ENCODE measurements around the gene TTC1.
"Not testable (repeated sequence)": the region's sequence is repeated elsewhere in the genome, so short reads cannot be mapped to it uniquely, and the experiment has no call there.

Gene TTC1

DNA sequence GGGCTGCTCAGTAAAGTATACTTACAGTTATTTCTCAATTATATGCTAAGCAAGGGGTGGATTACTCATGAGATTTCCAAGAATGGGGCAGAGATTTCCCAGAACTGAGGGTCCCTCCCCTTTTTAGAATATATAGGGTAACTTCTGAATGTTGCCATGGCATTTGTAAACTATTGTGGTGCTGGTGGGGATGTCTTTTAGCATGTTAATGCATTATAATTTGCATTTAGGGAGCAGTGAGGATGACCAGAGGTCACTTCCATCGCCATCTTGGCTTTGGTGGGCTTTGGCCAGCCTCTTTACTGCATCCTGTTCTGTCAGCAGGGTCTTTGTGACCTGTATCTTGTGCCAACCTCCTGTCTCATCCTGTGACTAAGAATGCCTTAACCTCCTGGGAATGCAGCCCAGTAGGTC, 35.5 kb downstream of the TTC1 start:
- no peak for DNase-seq

DNA sequence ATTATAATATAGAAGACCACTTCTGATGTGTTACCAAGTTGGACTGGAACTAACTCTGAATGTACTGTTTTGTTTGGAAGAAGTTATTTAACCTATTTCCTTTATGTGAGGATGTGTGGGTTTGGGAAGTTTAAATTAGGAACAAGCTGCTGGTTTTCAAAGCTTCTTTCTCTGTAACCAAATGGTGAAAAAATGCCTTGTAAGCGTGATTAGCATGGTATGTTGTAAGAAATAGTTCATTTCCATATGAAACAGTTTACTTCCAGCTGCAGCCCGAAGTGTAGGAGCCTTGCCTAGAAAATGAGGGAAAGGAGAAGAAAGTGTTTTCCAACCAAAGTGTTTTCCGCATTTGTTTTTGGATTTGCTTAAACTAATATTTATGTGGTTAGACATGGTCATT, 36.0 kb downstream of the TTC1 start:
- no peak for DNase-seq

DNA sequence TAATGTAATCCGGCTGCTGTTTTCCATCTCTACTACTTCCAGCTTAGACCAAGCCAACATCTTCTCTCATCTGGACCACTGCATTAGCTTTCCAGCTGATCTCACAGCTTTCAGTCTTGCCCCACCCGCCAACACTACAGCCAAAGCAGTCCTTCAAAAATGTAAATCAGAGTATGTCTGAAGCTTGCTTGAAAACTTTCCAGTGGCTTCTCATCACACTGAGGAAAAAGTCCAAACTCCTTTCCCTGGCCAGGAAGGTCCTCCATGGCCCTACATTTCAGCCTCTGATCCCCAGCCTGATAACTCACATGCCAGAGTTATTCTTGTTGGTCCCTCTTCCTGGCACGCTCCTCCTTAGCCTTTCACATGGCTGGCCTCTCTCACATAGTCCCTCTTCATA, 38.5 kb downstream of the TTC1 start:
- no peak for DNase-seq

DNA sequence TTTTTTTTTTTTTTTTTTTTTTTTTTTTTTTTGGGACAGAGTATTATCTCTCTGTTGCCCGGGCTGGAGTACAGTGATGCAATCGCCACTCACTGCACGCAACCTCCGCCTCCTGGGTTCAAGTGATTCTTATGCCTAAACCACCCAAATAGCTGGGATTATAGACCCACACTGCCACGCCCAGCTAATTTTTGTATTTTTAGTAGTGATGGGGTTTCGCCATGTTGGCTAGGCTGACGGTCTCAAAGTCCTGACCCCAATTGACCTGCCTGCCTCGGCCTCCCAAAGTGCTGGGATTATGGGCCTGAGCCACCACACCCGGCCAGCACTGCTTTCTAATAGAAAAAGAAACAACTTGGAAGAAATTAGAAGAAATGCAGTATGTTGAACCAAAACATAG, 39.2 kb downstream of the TTC1 start:
- DNase-seq: no peak

DNA sequence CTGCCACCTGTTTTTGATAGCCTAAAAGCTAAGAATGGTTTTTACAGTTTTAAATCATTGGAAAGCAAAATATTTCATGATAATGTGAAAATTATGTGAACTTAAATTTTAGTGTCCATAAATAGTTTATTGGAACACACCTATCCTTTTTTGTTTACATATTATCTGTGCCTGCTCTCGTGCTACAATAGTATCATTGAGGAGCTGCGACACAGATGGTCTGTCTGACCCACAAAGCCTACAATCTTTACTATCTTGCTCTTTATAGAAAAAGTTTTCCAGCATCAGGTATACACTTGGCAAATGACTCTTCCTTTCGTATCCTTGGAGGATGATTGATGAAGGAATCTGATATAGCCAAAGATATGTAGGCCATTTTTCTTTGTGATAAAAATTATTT, 40.2 kb downstream of the TTC1 start:
- DNase-seq: no peak

DNA sequence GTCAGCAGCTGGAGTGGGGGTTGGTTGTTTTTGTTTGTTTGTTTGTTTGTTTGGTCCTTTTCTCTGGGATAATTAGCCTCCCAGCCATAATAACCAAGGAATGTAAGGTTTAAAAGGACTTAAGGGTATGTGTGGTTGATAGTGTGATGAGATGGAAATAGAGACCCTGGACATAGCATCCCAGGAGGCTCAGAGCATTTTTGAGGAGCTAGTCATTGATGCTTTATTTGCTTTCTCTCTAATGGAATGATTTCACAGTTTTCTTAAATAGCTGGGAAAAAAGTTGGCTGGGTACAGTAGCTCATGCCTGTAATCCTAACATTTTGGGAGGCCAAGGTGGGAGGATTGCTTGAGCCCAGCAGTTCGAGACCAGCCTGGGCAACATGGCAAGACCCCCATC, 45.1 kb downstream of the TTC1 start:
- DNase-seq: no peak

DNA sequence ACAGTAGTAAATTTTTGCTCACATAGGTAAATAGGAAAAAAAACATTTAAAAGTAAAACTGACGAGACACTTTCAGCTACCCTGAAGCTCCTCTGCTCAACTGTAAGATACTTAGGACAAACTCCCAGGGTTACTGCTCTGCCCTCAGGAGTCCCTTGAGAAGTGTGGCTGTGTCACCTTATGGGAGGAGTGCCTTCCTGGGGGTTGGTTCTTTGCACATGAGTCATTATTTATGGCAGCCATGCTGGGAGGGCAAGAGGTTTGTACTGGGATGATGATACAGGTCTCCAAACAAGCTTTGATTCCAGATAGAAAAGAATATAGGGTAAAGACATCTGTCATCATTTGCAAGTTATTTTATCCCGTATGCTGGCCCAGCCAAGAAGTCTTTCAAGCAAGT, 45.9 kb downstream of the TTC1 start:
- DNase-seq: no peak

DNA sequence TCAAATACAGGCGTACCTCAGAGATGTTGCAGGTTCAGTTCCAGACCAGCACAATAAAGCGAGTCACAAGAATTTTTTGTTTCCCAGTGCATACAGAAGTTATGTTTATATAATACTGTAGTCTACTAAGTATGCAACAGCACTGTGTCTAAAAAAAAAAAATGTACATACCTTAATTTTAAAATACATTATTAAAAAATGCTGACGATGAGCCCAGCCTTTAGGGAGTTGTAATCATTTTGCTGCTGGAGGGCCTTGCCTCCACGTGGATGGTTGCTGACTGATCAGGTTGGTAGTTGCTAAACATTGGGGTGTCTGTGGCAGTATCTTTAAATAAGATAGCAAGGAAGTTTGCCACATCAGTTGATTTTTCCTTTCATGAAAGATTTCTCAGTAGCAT, 48.3 kb downstream of the TTC1 start:
- no peak for DNase-seq

DNA sequence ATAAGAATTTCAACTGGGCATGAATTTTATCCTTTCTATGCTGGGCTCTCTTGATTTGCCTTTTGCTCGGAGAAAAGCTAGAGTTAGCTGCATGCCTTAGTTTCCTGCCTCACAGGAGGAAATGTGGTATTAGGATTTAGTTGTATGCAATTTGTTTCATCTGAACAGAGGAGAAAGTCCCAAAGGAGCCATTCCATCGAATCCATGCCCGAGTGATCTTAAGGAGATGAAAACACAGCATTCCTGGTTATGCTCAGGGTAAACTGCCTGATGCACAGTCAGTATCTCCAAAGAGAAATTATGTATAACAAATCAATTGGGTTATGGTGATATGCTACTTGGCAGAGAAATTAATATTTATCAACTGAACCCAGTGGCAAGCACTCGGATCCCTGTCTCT, 51.1 kb downstream of the TTC1 start:
- no peak for DNase-seq

DNA sequence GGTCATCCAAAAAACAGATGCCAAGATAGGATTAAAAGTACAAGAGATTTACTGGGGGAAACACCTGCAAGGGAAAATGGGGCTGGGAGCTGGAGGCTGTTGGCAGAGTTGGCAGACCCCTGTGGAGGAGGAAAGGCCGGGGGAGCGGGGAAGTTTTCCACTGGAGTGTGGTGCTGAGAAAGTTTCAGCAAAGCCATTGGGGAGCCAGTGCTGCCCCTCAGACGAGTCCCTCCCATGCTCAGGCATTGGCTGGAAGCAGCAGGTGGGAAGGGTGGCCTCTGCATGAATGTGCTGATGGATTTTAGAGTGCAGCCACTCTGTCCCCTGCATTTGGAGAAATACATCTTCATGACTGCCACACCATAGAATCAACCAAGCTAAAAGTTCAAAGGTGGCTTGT, 52.8 kb downstream of the TTC1 start:
- no peak for DNase-seq

DNA sequence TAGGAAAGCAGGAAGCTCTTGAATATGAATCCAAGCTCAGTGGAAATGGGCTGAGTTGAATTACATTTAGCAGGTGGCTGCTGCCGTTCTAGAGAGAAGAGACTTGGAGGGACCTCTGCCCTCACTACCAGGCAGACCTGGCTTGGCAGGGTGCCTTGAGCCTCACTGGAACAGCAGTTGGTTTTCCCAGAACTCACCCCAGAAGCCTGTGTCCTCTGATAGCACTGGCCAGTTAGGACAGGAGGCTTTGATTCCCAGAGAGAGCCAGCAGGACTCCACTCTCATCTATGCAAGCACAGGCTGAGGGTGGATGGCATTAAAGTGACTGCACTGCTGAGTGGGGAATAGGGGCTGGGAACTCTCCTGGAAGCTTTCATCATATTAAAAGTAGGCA, 55.5 kb downstream of the TTC1 start:
- no peak for DNase-seq

DNA sequence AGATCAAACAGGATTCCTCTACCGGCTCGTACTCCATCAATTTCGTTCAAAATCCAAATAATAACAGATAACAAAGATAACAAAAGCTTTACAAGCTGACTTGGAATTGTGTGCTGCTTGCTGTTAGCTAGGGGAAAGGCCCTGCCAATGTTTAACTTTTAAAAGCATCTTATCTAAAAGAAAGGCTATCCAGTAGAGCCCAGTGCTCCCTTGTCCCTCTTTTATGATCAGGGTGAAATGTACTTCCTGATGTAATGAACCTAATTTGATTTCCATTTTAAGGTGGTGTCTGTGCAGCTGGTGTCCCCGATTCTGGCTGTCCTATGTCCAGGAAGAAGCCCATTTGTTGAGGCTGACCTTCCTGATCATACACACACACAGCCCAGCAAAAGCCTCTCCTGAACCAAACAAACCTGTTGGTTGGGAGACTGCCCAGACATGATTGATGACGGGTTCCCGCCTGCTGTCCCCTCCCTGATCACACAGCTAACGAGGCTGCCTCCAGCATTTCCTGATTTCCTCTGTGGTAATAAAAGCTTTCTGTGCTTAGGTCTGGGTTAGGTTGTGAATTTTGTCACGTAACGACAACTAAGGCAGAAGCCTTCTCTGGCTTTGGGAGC, 56.2 kb downstream of the TTC1 start:
- DNase-seq: no peak

DNA sequence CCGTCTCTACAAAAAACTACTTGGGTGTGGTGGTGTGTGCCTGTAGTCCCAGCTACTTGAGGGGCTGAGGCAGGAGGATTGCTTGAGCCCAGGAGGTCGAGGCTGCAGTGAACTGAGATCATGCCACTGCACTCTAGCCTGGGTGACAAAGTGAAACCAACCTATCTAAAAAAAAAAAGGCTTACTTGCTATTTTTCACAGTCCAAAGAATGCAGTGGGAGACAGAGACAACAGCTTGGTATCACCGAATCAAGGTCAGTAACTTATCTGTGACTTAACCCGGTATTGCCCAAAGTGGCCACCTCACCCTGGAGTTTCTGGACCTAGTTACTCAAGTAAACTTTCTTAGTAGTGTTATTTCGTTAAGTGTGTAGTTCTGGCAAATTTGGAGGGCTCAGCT, 60.2 kb downstream of the TTC1 start:
- not testable (repeated sequence) for DNase-seq

DNA sequence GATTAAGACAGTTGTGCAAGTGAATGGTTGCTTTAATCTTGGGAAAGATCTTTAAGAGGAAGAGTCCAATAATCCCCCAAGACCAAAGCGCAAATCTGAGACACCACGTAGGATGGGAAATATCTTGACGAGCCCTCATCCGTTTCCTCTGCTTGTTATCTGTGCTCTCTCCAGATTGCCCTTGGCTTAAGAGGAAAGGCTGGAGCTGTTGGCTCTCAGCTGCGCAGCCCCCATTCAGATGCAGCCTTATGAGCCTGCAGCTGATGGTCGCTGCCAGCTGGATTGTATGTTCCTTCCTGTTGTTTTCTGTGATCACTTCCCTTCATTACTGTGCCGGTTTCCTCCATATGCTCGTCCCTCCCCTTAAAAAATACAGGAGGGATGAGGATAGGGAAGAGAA, 62.6 kb downstream of the TTC1 start:
- DNase-seq: no peak

DNA sequence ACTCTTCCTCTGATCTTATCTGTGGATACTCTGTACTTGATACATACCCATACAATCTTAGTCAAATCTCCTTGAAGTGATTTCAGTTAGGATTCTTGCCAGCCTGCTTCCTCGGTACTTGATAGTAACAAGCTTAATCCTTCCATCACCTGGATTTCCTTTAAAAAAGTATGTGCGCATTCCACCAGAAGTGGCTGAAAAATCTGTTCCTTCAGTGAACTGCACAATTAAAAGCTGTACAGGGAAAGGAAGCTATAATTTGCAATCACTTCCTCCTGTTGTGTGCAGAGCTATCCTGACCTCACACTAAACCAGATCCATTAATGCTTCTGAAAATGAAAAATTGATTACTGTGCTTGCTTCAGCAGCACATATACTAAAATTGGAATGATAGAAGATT, 63.0 kb downstream of the TTC1 start:
- no peak for DNase-seq

DNA sequence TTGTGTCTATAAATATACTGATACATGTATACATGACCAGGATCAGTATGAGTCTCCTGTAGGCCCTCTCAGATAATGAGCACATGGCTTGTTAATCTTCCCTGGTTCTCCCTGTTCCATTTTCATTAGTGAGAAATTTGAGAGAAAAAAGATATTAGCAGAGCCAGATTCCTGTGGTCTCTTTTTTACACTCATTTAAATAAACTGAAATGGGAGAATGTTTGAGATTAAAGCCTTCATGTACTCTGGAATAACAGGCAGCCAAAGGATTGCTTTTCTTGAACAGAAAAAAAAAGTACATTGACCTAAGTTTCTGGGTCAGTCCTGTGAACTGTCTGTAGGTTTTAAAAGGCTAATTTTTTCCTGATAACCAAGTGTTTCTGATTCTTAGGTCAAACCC, 66.1 kb downstream of the TTC1 start:
- DNase-seq: no peak

DNA sequence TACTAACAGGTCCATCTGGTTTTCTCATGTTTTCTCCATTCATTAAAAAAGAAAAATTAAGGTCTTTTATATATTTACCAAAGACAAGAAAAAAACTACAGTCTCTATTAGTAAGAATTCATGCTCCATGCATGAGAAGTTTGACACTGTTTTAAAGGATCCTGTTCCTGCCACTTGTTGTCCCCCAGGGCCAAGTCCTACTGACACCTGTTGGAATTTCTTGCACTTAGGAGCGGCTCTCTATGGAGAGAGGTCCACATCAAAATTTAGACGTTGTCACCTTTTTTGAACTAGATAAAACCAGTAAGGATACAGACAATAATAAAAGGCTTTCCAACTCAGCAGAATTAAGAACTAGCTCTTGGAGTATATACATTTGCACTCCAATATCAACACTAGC, 68.1 kb downstream of the TTC1 start:
- DNase-seq: no peak

DNA sequence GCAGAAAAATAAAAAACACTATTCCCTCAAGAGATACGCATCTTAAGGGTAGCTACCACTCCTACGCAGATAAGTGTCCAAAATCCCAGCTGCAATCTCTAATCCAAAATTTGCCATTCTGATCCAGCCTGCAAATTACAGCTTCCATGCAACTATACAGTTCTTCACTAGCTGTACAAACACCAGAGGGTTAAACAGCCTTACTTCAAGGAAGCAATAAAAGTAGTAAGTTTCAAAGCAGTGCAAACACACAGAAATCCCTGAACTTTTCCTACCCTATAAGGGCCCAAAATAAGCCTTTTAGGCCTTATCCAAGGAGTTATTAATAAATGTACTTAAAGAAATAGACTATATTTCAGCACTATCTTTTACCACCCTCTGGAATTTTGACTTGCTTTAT, 70.8 kb downstream of the TTC1 start:
- DNase-seq: no peak

DNA sequence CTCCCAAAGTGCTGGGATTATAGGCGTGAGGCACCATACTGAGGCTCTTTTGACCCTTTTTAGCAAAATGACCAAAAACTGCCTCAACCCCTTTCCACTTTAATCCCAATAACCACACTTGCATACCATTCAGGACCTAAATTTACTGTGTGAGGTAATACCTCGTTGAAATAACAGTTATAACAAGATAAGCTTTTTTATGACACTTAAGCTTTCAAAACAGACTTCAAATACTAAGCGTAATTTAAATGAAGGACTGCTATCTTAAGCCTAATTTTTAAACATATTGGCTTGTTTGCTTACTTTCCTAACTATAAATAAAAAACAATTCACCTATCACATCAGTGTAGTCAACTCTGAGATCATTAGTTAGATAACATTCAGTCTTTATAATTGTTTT, 72.6 kb downstream of the TTC1 start:
- DNase-seq: no peak

DNA sequence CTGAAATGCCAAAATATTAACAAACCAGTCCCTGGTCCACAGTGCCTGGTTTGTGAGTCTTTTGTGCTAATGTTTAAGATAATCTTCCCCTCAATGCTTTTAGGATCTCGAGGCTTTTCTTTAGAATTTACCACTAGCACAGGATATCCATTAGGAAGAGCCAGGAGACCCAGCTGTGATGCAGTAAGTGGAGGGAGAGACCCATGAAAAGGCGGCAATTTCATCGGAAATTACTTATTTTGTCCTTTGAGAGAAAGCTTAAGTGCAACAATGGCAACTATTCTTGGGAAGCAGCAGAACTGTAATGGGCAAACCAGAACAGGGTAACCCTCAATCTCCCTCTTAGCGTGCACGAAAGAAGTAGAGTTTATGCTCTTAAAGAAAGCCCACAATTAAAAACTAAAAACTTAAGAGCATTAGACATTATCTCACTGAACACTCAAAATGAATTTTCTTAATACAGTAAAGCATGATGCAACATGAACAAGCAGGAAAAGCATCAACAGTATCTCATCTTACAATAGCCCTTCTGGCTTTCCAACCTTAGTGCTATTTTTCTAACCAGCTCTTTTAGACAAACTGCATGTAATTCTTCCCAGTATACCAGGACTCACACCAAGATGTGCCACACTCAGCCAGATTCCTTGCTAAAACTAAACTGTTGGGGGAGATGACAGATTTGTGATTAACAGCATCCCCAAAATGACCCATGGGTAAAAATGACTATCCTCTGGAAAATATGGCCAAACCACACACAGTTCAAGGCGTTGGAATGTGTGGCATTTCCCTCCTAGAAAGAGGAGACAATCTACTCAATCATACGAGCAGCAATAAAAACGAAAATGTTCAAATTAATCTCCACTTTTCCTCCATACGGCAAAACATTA, 73.9 kb downstream of the TTC1 start:
- DNase-seq: no peak

DNA sequence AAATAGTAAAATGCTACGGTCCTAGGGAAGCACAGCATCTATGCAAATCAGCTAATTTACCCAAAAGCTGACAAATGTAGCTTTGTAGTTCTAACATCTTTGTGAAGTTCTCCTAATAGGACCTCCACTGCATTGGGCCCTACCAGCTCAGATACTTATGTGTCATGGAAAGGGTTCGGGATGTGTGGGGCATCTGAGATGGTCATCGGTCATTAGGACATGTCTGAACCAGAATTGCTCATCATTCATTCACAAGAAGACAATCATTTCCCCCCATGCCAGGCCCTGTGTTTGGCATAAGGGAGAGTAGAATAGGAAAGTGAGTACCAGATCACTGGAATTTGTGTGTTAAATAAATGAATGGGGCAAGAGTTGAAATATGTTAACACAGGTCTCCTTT, 74.6 kb downstream of the TTC1 start:
- no peak for DNase-seq

DNA sequence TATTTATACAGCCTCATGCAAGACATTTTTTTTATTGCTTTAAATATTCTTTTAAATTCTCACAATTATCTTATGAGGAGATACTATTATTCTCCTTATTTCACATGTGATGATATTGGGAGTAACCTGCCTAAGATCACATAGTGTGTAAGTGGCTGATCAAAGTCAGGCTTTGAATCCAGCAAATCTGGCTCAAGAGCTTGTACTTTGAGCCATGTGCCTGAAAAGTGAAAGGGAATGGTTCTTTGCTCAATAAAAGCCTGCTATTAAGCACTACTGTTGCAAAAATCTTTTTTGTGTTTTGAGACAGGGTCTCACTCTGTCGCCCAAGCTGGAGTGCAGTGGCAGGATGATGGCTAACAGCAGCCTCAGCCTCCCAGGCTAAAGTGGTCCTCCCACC, 75.2 kb downstream of the TTC1 start:
- DNase-seq: no peak

DNA sequence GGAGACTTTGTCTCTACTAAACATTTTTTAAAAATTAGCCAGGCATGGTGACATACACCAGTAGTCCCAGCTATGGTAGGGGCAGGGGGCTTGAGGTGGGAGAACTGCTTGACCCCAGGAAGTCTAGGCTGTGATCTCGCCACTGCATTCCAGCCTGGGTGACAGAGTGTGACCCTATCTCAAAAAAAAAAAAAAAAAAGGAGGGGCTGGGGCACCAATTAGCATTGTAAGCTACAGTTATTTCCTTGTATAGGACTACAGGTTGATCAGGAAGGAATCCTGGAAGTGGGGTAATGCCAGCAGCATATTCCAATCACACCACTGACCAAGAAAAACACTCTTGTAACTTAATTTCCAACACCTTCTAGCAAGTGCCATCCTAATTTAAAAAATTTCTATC, 78.3 kb downstream of the TTC1 start:
- DNase-seq: no peak

DNA sequence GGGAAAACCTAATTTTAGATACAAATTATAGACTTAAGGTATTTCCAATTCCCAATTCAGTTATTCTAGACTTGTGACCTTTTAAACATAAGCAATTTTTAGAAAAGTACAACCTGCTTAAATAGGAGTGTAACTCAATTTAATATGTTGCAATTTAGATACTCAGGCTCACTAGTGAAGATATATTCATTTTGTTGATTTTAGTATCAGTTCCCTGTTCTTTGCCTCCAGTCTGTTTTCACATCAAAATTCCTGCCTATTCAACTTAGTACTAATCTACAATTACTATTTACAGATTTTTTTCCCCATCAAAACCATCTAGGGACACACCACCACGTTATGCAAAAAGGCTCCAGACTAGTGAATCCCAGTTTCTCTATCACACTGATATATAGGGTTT, 79.9 kb downstream of the TTC1 start:
- DNase-seq: no peak

DNA sequence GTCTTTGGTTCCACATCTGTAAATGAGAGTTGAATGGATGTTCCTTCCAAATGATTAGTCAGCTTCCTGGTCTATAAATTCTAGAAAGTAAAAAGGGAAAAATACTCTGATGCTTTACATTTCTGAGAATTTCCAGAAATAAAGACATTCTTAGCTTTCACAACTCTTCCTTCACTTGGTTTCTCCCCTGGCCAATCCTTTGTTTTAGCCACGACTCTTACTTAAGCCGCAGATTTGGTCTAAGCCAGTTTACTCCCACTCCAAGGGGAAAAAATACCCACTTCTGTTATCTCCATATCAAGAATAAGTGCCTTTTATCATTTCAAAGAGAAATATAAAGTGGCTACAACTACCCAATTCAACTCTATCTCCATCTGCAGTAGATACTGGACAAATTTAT, 80.6 kb downstream of the TTC1 start:
- DNase-seq: no peak
